NCI-H2107 treated with DMSO at 0.1 percent for 48 hours (cell line): ENCODE measurements around the gene SKAP2.

Experiments used
- DNase-seq: peaks from one replicate; lab custom pipeline; 2025; ENCODE audit not compliant: unreplicated experiment; lab: John Stamatoyannopoulos, UW

SKAP2 gene

GRCh38 chr7:26642416-26642815 lies 222.0 kb downstream of the SKAP2 start:
- no peak for DNase-seq

GRCh38 chr7:26639695-26640094 lies 224.7 kb downstream of the SKAP2 start:
- DNase-seq = no peak

- no peak for DNase-seq
These were observed 225.3 kb downstream of the SKAP2 start for GRCh38 chr7:26639111-26639510.

- DNase-seq = no peak
These were observed 226.2 kb downstream of the SKAP2 start for GRCh38 chr7:26638140-26638539.

- no peak for DNase-seq
These were observed 226.8 kb downstream of the SKAP2 start for GRCh38 chr7:26637610-26638009.

- DNase-seq = no peak
These were observed 227.6 kb downstream of the SKAP2 start for GRCh38 chr7:26636808-26637207.

- DNase-seq = no peak
These were observed 230.8 kb downstream of the SKAP2 start for GRCh38 chr7:26633557-26633956.

GRCh38 chr7:26631601-26632000 lies 232.8 kb downstream of the SKAP2 start:
- DNase-seq = no peak

- DNase-seq = no peak
These were observed 233.3 kb downstream of the SKAP2 start for GRCh38 chr7:26630941-26631580.

- no peak for DNase-seq
These were observed 234.0 kb downstream of the SKAP2 start for GRCh38 chr7:26630361-26630760.

GRCh38 chr7:26629696-26630095 lies 234.7 kb downstream of the SKAP2 start:
- no peak for DNase-seq

GRCh38 chr7:26627891-26628341 lies 236.5 kb downstream of the SKAP2 start:
- peak; percentile 82 for DNase-seq

- no peak for DNase-seq
These were observed 237.2 kb downstream of the SKAP2 start for GRCh38 chr7:26627221-26627620.

GRCh38 chr7:26626687-26627086 lies 237.7 kb downstream of the SKAP2 start:
- no peak for DNase-seq

GRCh38 chr7:26626156-26626555 lies 238.2 kb downstream of the SKAP2 start:
- no peak for DNase-seq

- DNase-seq = no peak
These were observed 239.1 kb downstream of the SKAP2 start for GRCh38 chr7:26625286-26625685.

GRCh38 chr7:26624839-26625238 lies 239.6 kb downstream of the SKAP2 start:
- DNase-seq = no peak

GRCh38 chr7:26624431-26624830 lies 240.0 kb downstream of the SKAP2 start:
- DNase-seq = no peak

- no peak for DNase-seq
These were observed 244.0 kb downstream of the SKAP2 start for GRCh38 chr7:26620352-26620751.

GRCh38 chr7:26619348-26619984 lies 244.9 kb downstream of the SKAP2 start:
- DNase-seq = no peak

- peak; percentile 55 for DNase-seq
These were observed 245.5 kb downstream of the SKAP2 start for GRCh38 chr7:26618898-26619297.

GRCh38 chr7:26618449-26618848 lies 245.9 kb downstream of the SKAP2 start:
- DNase-seq = peak; percentile 47
